Type B pancreatic cell (in vitro differentiated cells): ENCODE results near the gene ELSPBP1. TPM values are rescaled to one million over a fixed set of nuclear protein-coding genes. Genes with fewer than 3 reads are reported as not detected.

Experiments
- total RNA-seq: library from RNA; stranded (reverse); gene quantifications from 2 replicates; pipeline ENCODE4 v1.2.1, GENCODE V29; 2021; ENCODE audit warnings: low replicate concordance

ELSPBP1 gene
- total RNA-seq, 1 donor from 2014 or later = not detected

Other genes starting within 250 kb of the ELSPBP1 start
- 274 and 291 TPM in 2 replicates for gene NOP53, start 249.1 kb upstream of the ELSPBP1 start, total RNA-seq
- 109 and 117 TPM in 2 replicates for gene SELENOW, start 215.9 kb upstream of the ELSPBP1 start, total RNA-seq
- not detected in 2 replicates for gene TPRX1, start 190.1 kb upstream of the ELSPBP1 start, total RNA-seq
- gene CRX, start 172.7 kb upstream of the ELSPBP1 start, total RNA-seq = not detected in 2 replicates
- gene TPRX2, start 135.4 kb upstream of the ELSPBP1 start, total RNA-seq = not detected in 2 replicates
- 4.4 and 9.8 TPM in 2 replicates for gene SULT2A1, start 108.3 kb upstream of the ELSPBP1 start, total RNA-seq
- not detected in 2 replicates for gene BSPH1, start 2.5 kb upstream of the ELSPBP1 start, total RNA-seq
- not detected in 2 replicates for gene CABP5, start 49.4 kb downstream of the ELSPBP1 start, total RNA-seq
- 1.1 and 3.2 TPM in 2 replicates for gene PLA2G4C, start 116.2 kb downstream of the ELSPBP1 start, total RNA-seq
- 48.4 and 84.9 TPM in 2 replicates for gene LIG1, start 175.7 kb downstream of the ELSPBP1 start, total RNA-seq
- 6.7 and 10.7 TPM in 2 replicates for gene ZSWIM9, start 176.0 kb downstream of the ELSPBP1 start, total RNA-seq